Nephron (organoid): ENCODE results near the gene DIAPH2.

Experiments
- H3K27ac Mint-ChIP-seq, 3 experiments: 2 replicates each; pipeline ENCODE4 v1.8.0; 2020; ENCODE audit warnings: mixed read lengths in 3 of 3, mild to moderate bottlenecking in 2 of 3, moderate library complexity in 1 of 3
- H3K27me3 Mint-ChIP-seq: 2 replicates; pipeline ENCODE4 v1.8.0; 2021; ENCODE audit warnings: low read depth, mild to moderate bottlenecking, moderate library complexity, mixed read lengths
- H3K36me3 Mint-ChIP-seq: 2 replicates; pipeline ENCODE4 v1.8.0; 2020; ENCODE audit warnings: low read depth, mixed read lengths
- H3K4me1 Mint-ChIP-seq: 2 replicates; pipeline ENCODE4 v1.8.0; 2020; ENCODE audit warnings: mixed read lengths
- H3K4me3 Mint-ChIP-seq, 3 experiments: 2 replicates each; pipeline ENCODE4 v1.8.0; 2020; ENCODE audit warnings: mild to moderate bottlenecking in 3 of 3, mixed read lengths in 3 of 3, moderate library complexity in 2 of 3
- H3K9me3 Mint-ChIP-seq: 2 replicates; pipeline ENCODE4 v1.8.0; 2020; ENCODE audit warnings: mixed read lengths
- TF ChIP-seq, protein P1 (sequence below), 3 experiments: fragments of 200-600 bp; sonication (generic); IDR thresholded peaks; one replicate each; pipeline ENCODE4 v1.5.0; 2021; ENCODE audit warnings: antibody characterized with exemption in 3 of 3; ENCODE audit not compliant: unreplicated experiment in 3 of 3

DIAPH2 gene

DNA sequence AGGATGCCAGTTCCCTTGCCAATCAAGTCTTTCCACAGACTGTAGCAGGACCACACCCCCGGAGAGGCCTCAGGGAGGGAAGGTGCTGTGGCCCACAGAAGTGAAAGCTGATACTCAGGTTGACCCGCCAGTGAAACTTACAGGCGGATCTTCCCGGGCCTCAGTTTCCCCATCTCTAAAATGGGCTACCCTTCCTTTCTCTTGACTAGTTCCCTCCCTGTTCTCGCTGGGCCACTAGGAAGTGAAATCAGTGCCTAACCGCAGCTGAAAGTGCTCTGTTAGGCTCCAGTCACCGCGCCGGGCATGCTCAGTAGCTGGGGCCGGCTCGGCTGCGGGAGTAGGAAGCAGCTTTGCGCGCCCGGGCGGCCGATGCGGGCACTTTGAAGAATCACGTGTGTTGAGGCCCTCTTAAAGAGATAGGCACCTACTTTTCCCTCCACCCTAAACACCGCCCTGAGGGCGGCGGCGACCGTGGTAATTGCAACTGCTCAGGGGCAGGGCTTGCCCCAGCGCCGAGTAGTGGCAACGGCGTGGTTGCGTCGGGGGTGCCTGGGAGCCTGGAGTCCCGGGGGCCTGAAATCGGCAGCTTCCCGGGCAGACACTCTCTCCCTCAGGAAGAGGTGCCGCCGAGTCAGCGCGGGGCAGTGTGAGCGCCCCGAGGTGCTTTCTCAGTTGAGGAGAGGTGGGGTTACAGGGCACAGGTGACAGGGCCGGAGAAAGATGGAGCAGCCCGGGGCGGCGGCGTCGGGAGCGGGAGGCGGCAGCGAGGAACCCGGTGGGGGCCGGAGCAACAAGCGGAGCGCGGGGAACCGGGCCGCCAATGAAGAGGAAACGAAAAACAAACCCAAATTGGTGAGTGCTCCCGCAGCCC is at the start of gene DIAPH2:
DIAPH2 (plus strand) TSS at position 504 of the 871 bp plus-strand sequence.
- TF ChIP-seq, protein P1, sequence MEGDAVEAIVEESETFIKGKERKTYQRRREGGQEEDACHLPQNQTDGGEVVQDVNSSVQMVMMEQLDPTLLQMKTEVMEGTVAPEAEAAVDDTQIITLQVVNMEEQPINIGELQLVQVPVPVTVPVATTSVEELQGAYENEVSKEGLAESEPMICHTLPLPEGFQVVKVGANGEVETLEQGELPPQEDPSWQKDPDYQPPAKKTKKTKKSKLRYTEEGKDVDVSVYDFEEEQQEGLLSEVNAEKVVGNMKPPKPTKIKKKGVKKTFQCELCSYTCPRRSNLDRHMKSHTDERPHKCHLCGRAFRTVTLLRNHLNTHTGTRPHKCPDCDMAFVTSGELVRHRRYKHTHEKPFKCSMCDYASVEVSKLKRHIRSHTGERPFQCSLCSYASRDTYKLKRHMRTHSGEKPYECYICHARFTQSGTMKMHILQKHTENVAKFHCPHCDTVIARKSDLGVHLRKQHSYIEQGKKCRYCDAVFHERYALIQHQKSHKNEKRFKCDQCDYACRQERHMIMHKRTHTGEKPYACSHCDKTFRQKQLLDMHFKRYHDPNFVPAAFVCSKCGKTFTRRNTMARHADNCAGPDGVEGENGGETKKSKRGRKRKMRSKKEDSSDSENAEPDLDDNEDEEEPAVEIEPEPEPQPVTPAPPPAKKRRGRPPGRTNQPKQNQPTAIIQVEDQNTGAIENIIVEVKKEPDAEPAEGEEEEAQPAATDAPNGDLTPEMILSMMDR (IDR thresholded peaks at IDR 0.05; ENCODE audit: unreplicated experiment in 3 of 3), result peak in 1 of 3 experiments; percentile 11
- Mint-ChIP-seq H3K27ac (peak within 1 kb of the TSS; percentile 94 to 98 (median 95)), H3K4me1 (peaks cover 31% of the 10 kb centered on the region), H3K27me3 (no peaks in the 10 kb centered on the region), H3K36me3 (no peaks in the 10 kb centered on the region), H3K9me3 (no peaks in the 10 kb centered on the region), H3K4me3 (peak within 1 kb of the TSS; percentile 92 to 100 (median 97))

DNA sequence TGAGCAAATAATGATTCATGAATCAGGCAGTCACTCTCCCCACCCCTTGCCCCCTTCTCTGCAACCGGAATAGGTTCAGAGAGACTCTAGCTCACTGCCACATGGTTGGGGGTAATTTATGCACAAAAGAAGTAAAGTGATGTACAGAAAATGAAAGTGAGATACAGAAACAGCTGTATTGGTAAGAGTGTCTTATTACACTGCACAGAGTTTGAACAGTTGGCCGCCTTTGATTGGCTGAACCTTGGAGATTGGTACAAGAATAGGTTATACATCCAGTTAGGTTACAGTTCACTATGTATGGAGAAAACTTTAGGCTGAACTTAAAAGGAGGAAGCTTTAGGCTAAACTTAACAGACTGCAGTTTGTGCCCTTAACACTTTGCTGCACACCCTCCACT is 34.6 kb upstream of the DIAPH2 start:
- H3K4me3 Mint-ChIP-seq, result no peak overlapping the region
- H3K4me1 Mint-ChIP-seq, result no peaks in the 10 kb centered on the region
- H3K9me3 Mint-ChIP-seq, result no peaks in the 10 kb centered on the region
- TF ChIP-seq, protein P1 (IDR thresholded peaks at IDR 0.05; ENCODE audit: unreplicated experiment in 3 of 3), result no peak
- H3K36me3 Mint-ChIP-seq, result no peaks in the 10 kb centered on the region
- no peak overlapping the region for H3K27ac Mint-ChIP-seq
- H3K27me3 Mint-ChIP-seq, result no peaks in the 10 kb centered on the region

DNA sequence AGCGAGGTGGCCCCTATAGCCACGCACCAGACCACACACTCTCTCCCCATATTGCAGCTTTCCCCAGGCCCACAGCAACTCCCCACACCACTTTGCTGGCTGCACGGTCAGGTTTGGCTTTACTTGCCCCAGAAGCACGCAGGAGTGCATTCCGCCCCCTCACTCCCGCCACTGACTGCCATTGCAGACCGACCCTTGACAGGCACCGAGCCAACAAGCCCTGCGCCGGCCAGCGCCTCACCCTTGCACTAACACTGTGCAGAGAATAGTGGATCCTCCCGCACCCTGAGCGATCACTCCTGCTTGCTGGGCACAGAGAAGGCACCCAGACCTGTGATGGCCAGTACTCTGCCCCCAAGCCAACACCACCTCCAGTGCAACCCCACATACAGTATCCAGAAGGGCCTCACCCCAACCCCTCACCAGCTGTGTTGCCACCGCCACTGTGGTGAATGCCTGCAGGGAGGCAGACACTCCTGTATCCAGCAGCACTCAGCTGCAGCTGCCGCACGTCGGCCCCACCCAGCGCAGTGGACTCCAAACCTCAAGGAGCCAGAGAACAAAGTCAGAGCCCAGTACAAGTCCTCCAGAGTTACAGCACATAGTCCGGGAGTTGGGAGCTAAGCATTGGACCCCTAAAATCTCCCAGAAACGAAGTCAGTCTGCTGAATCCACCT is 28.6 kb upstream of the DIAPH2 start:
- H3K27me3 Mint-ChIP-seq, result no peaks in the 10 kb centered on the region

DNA sequence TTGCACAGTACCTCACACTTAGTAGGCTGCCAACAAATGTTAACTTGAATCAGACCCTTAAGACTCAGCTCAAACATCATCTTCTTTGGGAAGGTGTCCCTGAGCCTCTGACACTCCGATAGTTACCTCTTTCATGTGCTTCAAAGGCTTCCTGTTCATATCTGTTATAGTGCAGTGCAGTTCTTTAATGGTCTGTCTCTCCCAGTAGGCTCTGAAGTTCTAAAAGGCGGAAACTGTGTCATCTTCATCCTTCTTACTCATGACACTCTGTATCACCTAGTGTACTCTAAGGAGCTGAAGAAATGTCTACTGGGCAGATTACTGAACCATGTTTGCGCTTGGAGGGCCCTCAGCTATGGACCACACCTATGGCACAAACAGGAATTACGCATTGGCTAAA is 2.1 kb upstream of the DIAPH2 start:
- Mint-ChIP-seq H3K27me3 (no peaks in the 10 kb centered on the region), H3K27ac (no peak overlapping the region), H3K9me3 (no peaks in the 10 kb centered on the region), H3K4me1 (peaks cover 16% of the 10 kb centered on the region), H3K4me3 (peak overlapping the region; percentile 7 to 50 (median 9)), H3K36me3 (no peaks in the 10 kb centered on the region)
- TF ChIP-seq, protein P1 (IDR thresholded peaks at IDR 0.05; ENCODE audit: unreplicated experiment in 3 of 3), result no peak

More for the DNA sequence above, 28.6 kb upstream of the DIAPH2 start:
- peaks cover 8% of the 10 kb centered on the region for H3K9me3 Mint-ChIP-seq
- no peak overlapping the region for H3K27ac Mint-ChIP-seq
- no peak overlapping the region for H3K4me3 Mint-ChIP-seq
- no peaks in the 10 kb centered on the region for H3K4me1 Mint-ChIP-seq
- H3K36me3 Mint-ChIP-seq, result no peaks in the 10 kb centered on the region
- TF ChIP-seq, protein P1 (IDR thresholded peaks at IDR 0.05; ENCODE audit: unreplicated experiment in 3 of 3), result no peak

DNA sequence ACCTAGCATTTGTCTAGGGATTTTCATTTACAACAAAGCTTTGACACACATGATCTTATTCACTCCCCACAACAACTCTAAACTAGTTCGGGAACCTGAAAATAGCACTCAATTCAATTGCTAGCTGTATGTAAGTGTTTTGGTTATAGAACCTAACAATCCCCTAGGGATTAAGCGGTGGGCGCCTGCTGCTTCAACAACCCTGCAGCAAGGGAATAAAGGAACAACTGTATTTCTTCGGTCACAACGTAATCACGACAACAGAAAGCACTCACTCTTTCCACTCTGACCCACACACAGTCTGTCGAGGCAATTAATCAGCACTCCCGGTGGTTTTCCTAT is 674 bp upstream of the DIAPH2 start:
- Mint-ChIP-seq H3K4me3 (peak overlapping the region; percentile 92 to 100 (median 97)), H3K27ac (peak overlapping the region in 2 of 3 experiments; percentile 94 to 98), H3K9me3 (no peaks in the 10 kb centered on the region), H3K4me1 (peaks cover 25% of the 10 kb centered on the region), H3K36me3 (no peaks in the 10 kb centered on the region), H3K27me3 (no peaks in the 10 kb centered on the region)
- TF ChIP-seq, protein P1 (IDR thresholded peaks at IDR 0.05; ENCODE audit: unreplicated experiment in 3 of 3), result no peak
